Peyer's patch (tissue), 4 donors: Measurements from ENCODE around the gene MAML3.

ENCODE experiments used
- CTCF ChIP-seq, 6 experiments: fragments of 450-650 bp in 4 of 6; fragments of 200-600 bp in 2 of 6; sonication (generic) in 1 of 6; IDR thresholded peaks; one replicate each; pipeline ENCODE4 v1.5.1; 2017 to 2019; ENCODE audit warnings: antibody characterized with exemption in 6 of 6, mild to moderate bottlenecking in 3 of 6, moderate library complexity in 1 of 6
- POLR2A ChIP-seq, 2 donors: fragments of 450-650 bp; IDR thresholded peaks; one replicate each; pipeline ENCODE4 v1.5.1; 2017; ENCODE audit warnings: antibody characterized with exemption in 2 of 2, mild to moderate bottlenecking in 2 of 2, moderate library complexity in 2 of 2

GRCh38 chr4:140187316-140187695 lies 33.3 kb upstream of the MAML3 start:
- TF ChIP-seq CTCF (IDR thresholded peaks at IDR 0.05) (no peak), POLR2A (IDR thresholded peaks at IDR 0.05) (no peak)
